ENCODE data around the gene THAP8. TPM values are rescaled to one million over a fixed set of nuclear protein-coding genes. Genes with fewer than 3 reads are reported as not detected.
A peak's percentile ranks its signal among the peaks of the same experiment; 100 is the strongest.

Gene THAP8
- total RNA-seq, 2 donors from 2014 or later = 6.4 to 6.6 TPM

DNA sequence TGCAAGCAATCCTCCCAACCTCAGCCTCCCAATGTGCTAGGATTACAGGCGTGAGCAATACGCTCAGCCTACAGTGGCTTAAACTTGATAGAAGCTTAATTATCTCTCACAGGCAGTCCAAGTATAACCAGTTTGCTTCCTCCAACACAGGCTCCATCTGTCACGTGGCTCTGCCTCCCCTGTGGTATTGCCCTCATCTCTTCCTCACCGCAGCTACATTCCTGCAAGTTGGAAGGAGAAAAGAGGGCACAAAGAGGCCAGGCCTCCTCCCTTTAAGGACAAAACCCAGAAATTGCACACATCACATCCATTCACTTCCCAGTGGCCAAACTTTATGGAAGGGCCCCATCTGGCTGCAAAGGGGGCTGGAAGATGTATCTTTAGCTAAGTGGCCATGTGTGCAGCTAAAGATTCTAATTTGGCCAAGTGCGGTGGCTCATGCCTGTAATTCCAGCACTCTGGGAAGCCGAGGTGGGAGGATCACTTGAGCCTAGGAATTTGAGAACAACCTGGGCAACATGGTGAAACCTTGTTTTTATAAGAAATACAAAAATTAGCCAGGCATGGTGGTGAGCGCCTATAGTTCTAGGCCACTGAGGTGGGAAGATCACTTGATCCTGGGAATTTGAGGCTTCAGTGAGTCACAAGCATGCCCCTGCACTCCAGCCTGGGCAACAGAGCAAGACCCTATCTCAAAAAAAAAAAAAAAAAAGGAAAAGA is 62.2 kb downstream of the THAP8 start:
- Histone ChIP-seq H3K27me3 (replicated peaks; ENCODE audit: insufficient read depth) (no peaks in the 10 kb centered on the region), H3K4me3 (no peak overlapping the region), H3K4me1 (ENCODE audit: control insufficient read depth in 1 of 2, low read depth in 2 of 2) (peaks cover 12 to 26% of the 10 kb centered on the region in 2 donors), H3K9me3 (no peaks in the 10 kb centered on the region), H3K36me3 (no peaks in the 10 kb centered on the region), H3K27ac (no peak overlapping the region)
- no peak for ATAC-seq (ENCODE audit: insufficient number of reproducible peaks, low FRiP score, low read depth)
- TF ChIP-seq, protein P1, sequence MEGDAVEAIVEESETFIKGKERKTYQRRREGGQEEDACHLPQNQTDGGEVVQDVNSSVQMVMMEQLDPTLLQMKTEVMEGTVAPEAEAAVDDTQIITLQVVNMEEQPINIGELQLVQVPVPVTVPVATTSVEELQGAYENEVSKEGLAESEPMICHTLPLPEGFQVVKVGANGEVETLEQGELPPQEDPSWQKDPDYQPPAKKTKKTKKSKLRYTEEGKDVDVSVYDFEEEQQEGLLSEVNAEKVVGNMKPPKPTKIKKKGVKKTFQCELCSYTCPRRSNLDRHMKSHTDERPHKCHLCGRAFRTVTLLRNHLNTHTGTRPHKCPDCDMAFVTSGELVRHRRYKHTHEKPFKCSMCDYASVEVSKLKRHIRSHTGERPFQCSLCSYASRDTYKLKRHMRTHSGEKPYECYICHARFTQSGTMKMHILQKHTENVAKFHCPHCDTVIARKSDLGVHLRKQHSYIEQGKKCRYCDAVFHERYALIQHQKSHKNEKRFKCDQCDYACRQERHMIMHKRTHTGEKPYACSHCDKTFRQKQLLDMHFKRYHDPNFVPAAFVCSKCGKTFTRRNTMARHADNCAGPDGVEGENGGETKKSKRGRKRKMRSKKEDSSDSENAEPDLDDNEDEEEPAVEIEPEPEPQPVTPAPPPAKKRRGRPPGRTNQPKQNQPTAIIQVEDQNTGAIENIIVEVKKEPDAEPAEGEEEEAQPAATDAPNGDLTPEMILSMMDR (IDR thresholded peaks at IDR 0.05) = no peak
- no peak for DNase-seq (ENCODE audit: low spot score)

DNA sequence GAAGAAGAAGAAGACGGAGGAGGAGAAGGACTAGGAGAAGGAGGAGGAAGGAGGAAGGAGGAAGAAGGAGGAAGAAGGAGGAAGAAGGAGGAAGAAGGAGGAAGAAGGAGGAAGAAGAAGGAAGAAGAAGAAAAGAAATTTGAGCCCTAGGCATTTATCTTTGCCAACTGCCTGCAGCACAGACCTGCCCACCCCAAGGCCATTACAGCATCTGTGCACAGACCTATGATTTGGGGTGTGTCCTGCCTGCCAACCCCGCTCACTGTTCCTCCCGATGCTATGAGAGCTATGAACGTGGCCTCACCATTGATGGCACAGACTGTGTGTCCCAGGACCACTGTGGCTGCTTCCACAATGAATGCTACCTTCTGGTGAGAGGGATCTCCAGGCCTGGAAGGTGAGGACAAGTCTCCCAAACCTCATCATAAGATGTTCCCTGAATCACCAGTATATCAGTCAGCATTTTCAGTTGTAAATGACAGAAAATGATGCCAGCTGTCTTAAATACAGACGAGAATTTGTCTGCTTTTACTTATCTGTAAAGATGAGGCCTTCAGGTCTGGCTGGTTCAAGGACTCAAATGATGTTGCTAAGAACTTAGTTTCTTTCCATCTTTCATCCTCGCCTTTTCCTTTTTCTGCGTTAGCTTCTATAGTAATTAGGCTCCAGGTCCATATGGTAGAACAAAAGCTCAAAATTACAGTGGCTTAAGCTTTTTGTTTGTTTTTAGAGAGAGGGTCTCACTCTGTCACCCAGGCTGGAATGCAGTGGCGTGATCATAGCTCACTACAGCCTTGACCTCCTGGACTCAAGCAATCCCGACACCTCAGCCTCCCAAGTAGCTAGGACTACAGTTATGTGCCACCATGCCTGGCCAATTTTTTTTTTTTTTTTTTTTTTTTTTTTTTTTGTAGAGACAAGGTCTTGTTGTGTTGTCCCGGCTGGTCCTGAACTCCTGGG is 63.0 kb downstream of the THAP8 start:
- Histone ChIP-seq H3K36me3 (no peaks in the 10 kb centered on the region), H3K27ac (no peak overlapping the region), H3K9me3 (no peaks in the 10 kb centered on the region), H3K4me1 (ENCODE audit: control insufficient read depth in 1 of 2, low read depth in 2 of 2) (peaks cover 5 to 18% of the 10 kb centered on the region in 2 donors), H3K27me3 (replicated peaks; ENCODE audit: insufficient read depth) (no peaks in the 10 kb centered on the region), H3K4me3 (no peak overlapping the region)
- no peak for ATAC-seq (ENCODE audit: insufficient number of reproducible peaks, low FRiP score, low read depth)
- TF ChIP-seq, protein P1 (IDR thresholded peaks at IDR 0.05) = no peak
- DNase-seq (ENCODE audit: low spot score) = no peak

DNA sequence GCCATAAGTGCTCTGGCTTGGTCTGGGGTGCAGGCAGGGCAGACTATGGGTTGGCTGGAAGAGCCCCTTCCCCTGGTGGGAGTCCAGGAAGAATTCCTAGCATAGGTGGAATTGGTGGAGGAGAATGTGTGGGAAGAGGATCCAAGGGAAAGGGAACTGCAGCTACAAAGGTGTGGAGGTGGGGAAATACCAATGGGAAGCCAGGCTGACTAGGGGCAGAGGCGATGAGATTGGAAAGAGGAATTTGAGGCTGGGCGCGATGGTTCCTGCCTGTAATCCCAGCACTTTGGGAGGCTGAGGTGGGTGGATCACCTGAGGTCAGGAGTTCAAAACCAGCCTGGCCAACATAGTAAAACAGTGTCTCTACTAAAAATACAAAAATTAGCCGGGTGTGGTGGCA is 63.9 kb downstream of the THAP8 start:
- TF ChIP-seq, protein P1 (IDR thresholded peaks at IDR 0.05) = no peak
- Histone ChIP-seq H3K36me3 (no peaks in the 10 kb centered on the region), H3K9me3 (no peaks in the 10 kb centered on the region), H3K27ac (no peak overlapping the region), H3K4me1 (ENCODE audit: control insufficient read depth in 1 of 2, low read depth in 2 of 2) (peaks cover 0 to 14% of the 10 kb centered on the region in 2 donors), H3K27me3 (replicated peaks; ENCODE audit: insufficient read depth) (no peaks in the 10 kb centered on the region), H3K4me3 (no peak overlapping the region)
- ATAC-seq (ENCODE audit: insufficient number of reproducible peaks, low FRiP score, low read depth) = no peak
- DNase-seq (ENCODE audit: low spot score) = no peak

DNA sequence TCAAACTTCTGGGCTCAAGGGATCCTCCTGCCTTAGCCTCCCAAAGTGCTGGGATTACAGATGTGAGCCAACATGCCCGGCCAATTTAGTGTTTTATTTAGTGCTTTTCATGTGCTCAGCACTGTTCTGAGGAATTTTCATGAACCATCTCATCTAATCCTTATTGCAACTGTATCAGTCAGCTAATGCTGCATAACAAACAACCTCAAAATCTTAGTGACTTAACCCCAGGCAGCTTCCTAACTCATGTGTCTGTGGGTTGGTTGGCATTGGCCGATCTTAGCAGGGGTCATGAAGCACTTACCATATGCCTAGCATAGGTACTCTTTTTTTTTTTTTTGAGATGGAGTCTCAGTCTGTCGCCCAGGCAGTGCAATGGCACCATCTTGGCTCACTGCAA is 65.3 kb downstream of the THAP8 start:
- H3K27ac ChIP-seq = no peak overlapping the region
- H3K4me3 ChIP-seq = no peak overlapping the region
- H3K9me3 ChIP-seq = no peaks in the 10 kb centered on the region
- H3K4me1 ChIP-seq (ENCODE audit: control insufficient read depth in 1 of 2, low read depth in 2 of 2) = peaks cover 0 to 8% of the 10 kb centered on the region in 2 donors
- ATAC-seq (ENCODE audit: insufficient number of reproducible peaks, low FRiP score, low read depth) (no peak), DNase-seq (ENCODE audit: low spot score) (no peak)
- H3K36me3 ChIP-seq = no peaks in the 10 kb centered on the region
- TF ChIP-seq, protein P1 (IDR thresholded peaks at IDR 0.05) = no peak
- no peaks in the 10 kb centered on the region for H3K27me3 ChIP-seq (replicated peaks; ENCODE audit: insufficient read depth)

DNA sequence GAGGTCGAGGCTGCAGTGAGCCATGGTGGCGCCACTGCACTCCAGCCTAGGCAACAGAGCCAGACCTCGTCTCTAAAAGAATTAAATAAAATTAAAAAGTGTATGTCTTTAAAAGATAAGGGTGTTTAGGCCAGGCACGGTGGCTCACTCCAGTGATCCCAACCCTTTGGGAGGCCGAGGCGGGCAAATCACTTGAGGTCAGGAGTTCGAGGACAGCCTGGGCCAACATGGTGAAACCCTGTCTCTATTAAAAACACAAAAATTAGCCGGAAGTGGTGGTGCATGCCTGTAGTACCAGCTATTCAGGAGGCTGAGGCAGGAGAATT is 66.6 kb downstream of the THAP8 start:
- Histone ChIP-seq H3K36me3 (no peaks in the 10 kb centered on the region), H3K9me3 (no peaks in the 10 kb centered on the region), H3K27ac (no peak overlapping the region), H3K4me3 (peak overlapping the region; percentile 63), H3K4me1 (ENCODE audit: control insufficient read depth in 1 of 2, low read depth in 2 of 2) (peaks cover 0 to 6% of the 10 kb centered on the region in 2 donors), H3K27me3 (replicated peaks; ENCODE audit: insufficient read depth) (no peaks in the 10 kb centered on the region)
- no peak for DNase-seq (ENCODE audit: low spot score)
- no peak for ATAC-seq (ENCODE audit: insufficient number of reproducible peaks, low FRiP score, low read depth)
- TF ChIP-seq, protein P1 (IDR thresholded peaks at IDR 0.05) = no peak

All from thoracic aorta (tissue), 2 donors.